Adipose tissue (tissue), 3 donors: ENCODE data around the gene GPR107. TPM values are rescaled to one million over a fixed set of nuclear protein-coding genes. Genes with fewer than 3 reads are reported as not detected.

ENCODE experiments used
- H3K27ac ChIP-seq: one replicate; pipeline ENCODE4 v1.5.1; 2013; ENCODE audit warnings: low read depth, low read length
- WGBS, 3 donors: extraction: QIAGEN DNeasy Blood & Tissue Kit; methylation state at CpG; one replicate each; pipeline ENCODE4 v1.1.7; 2013; 5-methylcytosine and 5-hydroxymethylcytosine counted together
- polyA plus RNA-seq, 3 donors: library from polyadenylated mRNA; stranded (reverse); fragments of 200-250 nt; gene quantifications; one replicate each; pipeline ENCODE4 v1.2.3, GENCODE V29; 2013
- donor health status: healthy with polysubstance abuse.
- donor health status: Bipolar disorder and iron deficiency.
- donor health status: healthy.

Gene GPR107
- polyA plus RNA-seq, 3 donors: 11.0 to 13.3 (median 11.2) TPM

- no peak overlapping the region for H3K27ac ChIP-seq
Observed at GRCh38 chr9:130024597-130024994, 29.1 kb upstream of the GPR107 start.

GRCh38 chr9:130026583-130027340, 26.9 kb upstream of the GPR107 start:
- no peak overlapping the region for H3K27ac ChIP-seq
- WGBS, 3 donors: 58 to 94% (median 85%) methylated on average over 2 of the region's 2 CpGs

More at GRCh38 chr9:130024597-130024994, 29.1 kb upstream of the GPR107 start:
- WGBS, 3 donors: 72 to 88% (median 76%) methylated on average over 5 of the region's 5 CpGs

- WGBS, 3 donors: 86 to 90% (median 89%) methylated on average over 9 of the region's 9 CpGs
- H3K27ac ChIP-seq: no peak overlapping the region
Observed at GRCh38 chr9:130027533-130028365, 26.0 kb upstream of the GPR107 start.

- WGBS, 3 donors: 46 to 81% (median 80%) methylated on average over 6 of the region's 6 CpGs
- H3K27ac ChIP-seq: no peak overlapping the region
Observed at GRCh38 chr9:130028493-130029222, 25.0 kb upstream of the GPR107 start.

GRCh38 chr9:130029223-130029973, 24.3 kb upstream of the GPR107 start:
- WGBS, 3 donors: 87 to 92% (median 89%) methylated on average over 10 of the region's 10 CpGs
- H3K27ac ChIP-seq: no peak overlapping the region

GRCh38 chr9:130030651-130031127, 23.0 kb upstream of the GPR107 start:
- H3K27ac ChIP-seq: no peak overlapping the region
- WGBS, 3 donors: 86 to 94% (median 93%) methylated on average over 3 of the region's 3 CpGs

GRCh38 chr9:130034570-130034969, 19.1 kb upstream of the GPR107 start:
- 43 to 83% (median 57%) methylated on average over 1 of the region's 1 CpG for WGBS, 3 donors
- no peak overlapping the region for H3K27ac ChIP-seq

- no peak overlapping the region for H3K27ac ChIP-seq
Observed at GRCh38 chr9:130036099-130036498, 17.6 kb upstream of the GPR107 start.

GRCh38 chr9:130039528-130040147, 14.1 kb upstream of the GPR107 start:
- 52 to 89% (median 65%) methylated on average over 6 of the region's 6 CpGs for WGBS, 3 donors
- no peak overlapping the region for H3K27ac ChIP-seq

- H3K27ac ChIP-seq: no peak overlapping the region
- 57 to 84% (median 63%) methylated on average over 7 of the region's 7 CpGs for WGBS, 3 donors
Observed at GRCh38 chr9:130040984-130041647, 12.6 kb upstream of the GPR107 start.

- 1 to 3% (median 1%) methylated on average over 31 of the region's 31 CpGs for WGBS, 3 donors
Observed at GRCh38 chr9:130041648-130042405, 11.9 kb upstream of the GPR107 start.

GRCh38 chr9:130042406-130042884, 11.3 kb upstream of the GPR107 start:
- 0 to 1% (median 0%) methylated on average over 40 to 68 of the region's 68 CpGs for WGBS, 3 donors
- H3K27ac ChIP-seq: peak overlapping the region; percentile 7

More at GRCh38 chr9:130041648-130042405, 11.9 kb upstream of the GPR107 start:
- H3K27ac ChIP-seq: no peak overlapping the region

- H3K27ac ChIP-seq: peak within 1 kb of the TSS; percentile 7
- WGBS, 3 donors: 1% methylated on average over 63 to 91 of the region's 92 CpGs
Observed at GRCh38 chr9:130042885-130043653, 10.6 kb upstream of the GPR107 start, which contains the start of gene FNBP1. Gene FNBP1, minus strand, starts transcription at chr9:130043189. Its CDS starts 214 bp downstream, at chr9:130042975.

- 26 to 28% (median 27%) methylated on average over 37 of the region's 37 CpGs for WGBS, 3 donors
Observed at GRCh38 chr9:130043654-130044623, 9.8 kb upstream of the GPR107 start.

More at GRCh38 chr9:130043654-130044623, 9.8 kb upstream of the GPR107 start:
- no peak overlapping the region for H3K27ac ChIP-seq
